ENCODE measurements around the gene GNAT2.

DNA sequence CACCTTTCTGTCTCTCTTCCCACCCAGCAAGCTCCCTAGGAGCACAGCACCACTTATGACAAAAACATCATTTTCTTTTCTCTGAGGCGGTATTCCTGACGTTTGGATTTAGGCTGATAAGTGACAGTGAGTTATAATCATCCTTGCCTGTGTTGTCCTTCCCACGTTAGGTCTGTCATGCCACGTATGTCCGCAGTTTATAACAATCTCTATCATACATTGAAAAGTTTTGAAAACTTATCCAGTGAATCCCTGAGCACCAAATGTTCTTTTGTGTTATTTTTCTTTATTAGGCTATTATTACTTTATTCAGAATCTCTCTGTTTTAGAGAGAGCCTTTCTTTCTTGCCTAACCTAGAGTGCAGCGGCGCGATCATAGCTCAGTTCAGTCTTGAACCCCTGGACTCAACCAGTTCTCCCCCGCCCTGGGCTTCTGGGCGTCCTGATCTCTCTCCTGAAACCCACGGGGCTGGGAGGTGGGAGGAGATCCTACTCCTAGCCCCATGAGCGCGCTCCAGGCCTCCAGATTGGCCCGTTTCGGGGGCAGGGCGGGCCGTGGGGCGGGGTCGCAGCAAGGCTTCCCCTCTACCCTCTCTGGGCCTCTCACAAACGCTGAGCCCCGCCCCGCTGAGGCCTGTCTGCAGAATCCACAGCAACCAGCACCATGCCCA, 48.2 kb upstream of the GNAT2 start, which contains the start of gene GSTM2:
- TF ChIP-seq, protein P1, sequence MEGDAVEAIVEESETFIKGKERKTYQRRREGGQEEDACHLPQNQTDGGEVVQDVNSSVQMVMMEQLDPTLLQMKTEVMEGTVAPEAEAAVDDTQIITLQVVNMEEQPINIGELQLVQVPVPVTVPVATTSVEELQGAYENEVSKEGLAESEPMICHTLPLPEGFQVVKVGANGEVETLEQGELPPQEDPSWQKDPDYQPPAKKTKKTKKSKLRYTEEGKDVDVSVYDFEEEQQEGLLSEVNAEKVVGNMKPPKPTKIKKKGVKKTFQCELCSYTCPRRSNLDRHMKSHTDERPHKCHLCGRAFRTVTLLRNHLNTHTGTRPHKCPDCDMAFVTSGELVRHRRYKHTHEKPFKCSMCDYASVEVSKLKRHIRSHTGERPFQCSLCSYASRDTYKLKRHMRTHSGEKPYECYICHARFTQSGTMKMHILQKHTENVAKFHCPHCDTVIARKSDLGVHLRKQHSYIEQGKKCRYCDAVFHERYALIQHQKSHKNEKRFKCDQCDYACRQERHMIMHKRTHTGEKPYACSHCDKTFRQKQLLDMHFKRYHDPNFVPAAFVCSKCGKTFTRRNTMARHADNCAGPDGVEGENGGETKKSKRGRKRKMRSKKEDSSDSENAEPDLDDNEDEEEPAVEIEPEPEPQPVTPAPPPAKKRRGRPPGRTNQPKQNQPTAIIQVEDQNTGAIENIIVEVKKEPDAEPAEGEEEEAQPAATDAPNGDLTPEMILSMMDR (IDR thresholded peaks at IDR 0.05), result no peak
- TF ChIP-seq EP300 (IDR thresholded peaks at IDR 0.05) (no peak), POLR2AphosphoS5 (IDR thresholded peaks at IDR 0.05) (peak; percentile 60 to 74)
